CD1c-positive myeloid dendritic cell (primary cell): ENCODE measurements around the gene PIM1.

ENCODE experiments used
- DNase-seq: peaks from one replicate; pipeline ENCODE4 v3.0.0-alpha.2; 2016; ENCODE audit errors: extremely low spot score

PIM1 gene

GRCh38 chr6:37137201-37138090, 32.5 kb upstream of the PIM1 start:
- DNase-seq = no peak

- no peak for DNase-seq
Observed at GRCh38 chr6:37138856-37139229, 31.1 kb upstream of the PIM1 start.

- no peak for DNase-seq
Observed at GRCh38 chr6:37139230-37139962, 30.6 kb upstream of the PIM1 start.

GRCh38 chr6:37140145-37140544, 29.8 kb upstream of the PIM1 start:
- no peak for DNase-seq

- DNase-seq = peak; percentile 22
Observed at GRCh38 chr6:37141281-37142049, 28.5 kb upstream of the PIM1 start.

GRCh38 chr6:37142050-37142614, 27.8 kb upstream of the PIM1 start:
- no peak for DNase-seq

- DNase-seq = no peak
Observed at GRCh38 chr6:37143585-37143984, 26.4 kb upstream of the PIM1 start.

- DNase-seq = no peak
Observed at GRCh38 chr6:37145443-37145842, 24.5 kb upstream of the PIM1 start.

- no peak for DNase-seq
Observed at GRCh38 chr6:37146735-37147157, 23.2 kb upstream of the PIM1 start.

- no peak for DNase-seq
Observed at GRCh38 chr6:37149745-37150144, 20.2 kb upstream of the PIM1 start.

GRCh38 chr6:37150314-37150713, 19.6 kb upstream of the PIM1 start:
- DNase-seq = no peak

- no peak for DNase-seq
Observed at GRCh38 chr6:37155394-37156312, 14.3 kb upstream of the PIM1 start.

GRCh38 chr6:37158508-37158907, 11.4 kb upstream of the PIM1 start:
- DNase-seq = no peak

GRCh38 chr6:37160922-37161778, 8.8 kb upstream of the PIM1 start:
- peak; percentile 82 for DNase-seq

GRCh38 chr6:37162740-37163139, 7.2 kb upstream of the PIM1 start:
- DNase-seq = no peak

- no peak for DNase-seq
Observed at GRCh38 chr6:37168163-37168758, 1.7 kb upstream of the PIM1 start.

- DNase-seq = peak; percentile 79
Observed at GRCh38 chr6:37168811-37169495, 999 bp upstream of the PIM1 start.

- DNase-seq = peak; percentile 61
Observed at GRCh38 chr6:37170273-37171200, 585 bp downstream of the PIM1 start.
